A673 (cell line): ENCODE data around the gene GLYATL1.

Experiments used
- EZH2 ChIP-seq: fragments of 200-600 bp; sonication (generic); IDR thresholded peaks from 2 replicates; pipeline ENCODE4 v1.6.1; 2017; ENCODE audit warnings: borderline replicate concordance, low read depth, mild to moderate bottlenecking, mixed read lengths, antibody characterized with exemption, low read length; ENCODE audit not compliant: poor library complexity, severe bottlenecking
- TF ChIP-seq, protein P1 (sequence below): fragments of 300-800, 200-600 bp; sonication (generic); conservative IDR thresholded peaks from 2 replicates; pipeline ENCODE4 v1.5.1; 2017; ENCODE audit warnings: low read depth, mild to moderate bottlenecking, antibody characterized with exemption, low read length, moderate library complexity, mixed read lengths

DNA sequence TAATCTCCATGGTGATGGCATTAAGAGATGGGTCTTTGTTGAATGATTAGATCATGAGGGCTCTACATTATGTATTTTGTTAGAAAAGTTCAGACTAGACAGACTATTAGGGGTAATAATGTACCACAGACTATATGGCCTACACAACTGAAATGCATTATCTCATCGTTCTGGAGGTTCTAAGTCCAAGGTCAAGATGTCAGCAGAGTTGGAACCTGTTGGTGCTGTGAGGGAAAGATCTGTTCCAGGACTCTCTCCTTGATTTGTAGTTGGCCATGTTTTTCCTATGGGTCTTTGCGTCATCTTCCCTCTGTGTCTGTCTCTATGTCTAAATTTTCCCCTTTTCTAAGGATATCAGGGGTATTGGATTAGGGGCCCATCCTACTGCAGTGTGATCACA, 8.4 kb upstream of the GLYATL1 start:
- TF ChIP-seq, protein P1, sequence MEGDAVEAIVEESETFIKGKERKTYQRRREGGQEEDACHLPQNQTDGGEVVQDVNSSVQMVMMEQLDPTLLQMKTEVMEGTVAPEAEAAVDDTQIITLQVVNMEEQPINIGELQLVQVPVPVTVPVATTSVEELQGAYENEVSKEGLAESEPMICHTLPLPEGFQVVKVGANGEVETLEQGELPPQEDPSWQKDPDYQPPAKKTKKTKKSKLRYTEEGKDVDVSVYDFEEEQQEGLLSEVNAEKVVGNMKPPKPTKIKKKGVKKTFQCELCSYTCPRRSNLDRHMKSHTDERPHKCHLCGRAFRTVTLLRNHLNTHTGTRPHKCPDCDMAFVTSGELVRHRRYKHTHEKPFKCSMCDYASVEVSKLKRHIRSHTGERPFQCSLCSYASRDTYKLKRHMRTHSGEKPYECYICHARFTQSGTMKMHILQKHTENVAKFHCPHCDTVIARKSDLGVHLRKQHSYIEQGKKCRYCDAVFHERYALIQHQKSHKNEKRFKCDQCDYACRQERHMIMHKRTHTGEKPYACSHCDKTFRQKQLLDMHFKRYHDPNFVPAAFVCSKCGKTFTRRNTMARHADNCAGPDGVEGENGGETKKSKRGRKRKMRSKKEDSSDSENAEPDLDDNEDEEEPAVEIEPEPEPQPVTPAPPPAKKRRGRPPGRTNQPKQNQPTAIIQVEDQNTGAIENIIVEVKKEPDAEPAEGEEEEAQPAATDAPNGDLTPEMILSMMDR, result no peak
- TF ChIP-seq EZH2, result no peak
